PC-9 (cell line): ENCODE data around the gene R3HDM1.

ENCODE experiments used
- CTCF ChIP-seq: fragments of 200-600 bp; sonication (generic); conservative IDR thresholded peaks from 2 replicates; pipeline ENCODE4 v1.6.1; 2017; ENCODE audit warnings: mixed run types, antibody characterized with exemption, mild to moderate bottlenecking, moderate library complexity
- EZH2 ChIP-seq: fragments of 200-600 bp; sonication (generic); IDR thresholded peaks from 2 replicates; pipeline ENCODE4 v1.8.0; 2017; ENCODE audit warnings: antibody characterized with exemption, low read depth

DNA sequence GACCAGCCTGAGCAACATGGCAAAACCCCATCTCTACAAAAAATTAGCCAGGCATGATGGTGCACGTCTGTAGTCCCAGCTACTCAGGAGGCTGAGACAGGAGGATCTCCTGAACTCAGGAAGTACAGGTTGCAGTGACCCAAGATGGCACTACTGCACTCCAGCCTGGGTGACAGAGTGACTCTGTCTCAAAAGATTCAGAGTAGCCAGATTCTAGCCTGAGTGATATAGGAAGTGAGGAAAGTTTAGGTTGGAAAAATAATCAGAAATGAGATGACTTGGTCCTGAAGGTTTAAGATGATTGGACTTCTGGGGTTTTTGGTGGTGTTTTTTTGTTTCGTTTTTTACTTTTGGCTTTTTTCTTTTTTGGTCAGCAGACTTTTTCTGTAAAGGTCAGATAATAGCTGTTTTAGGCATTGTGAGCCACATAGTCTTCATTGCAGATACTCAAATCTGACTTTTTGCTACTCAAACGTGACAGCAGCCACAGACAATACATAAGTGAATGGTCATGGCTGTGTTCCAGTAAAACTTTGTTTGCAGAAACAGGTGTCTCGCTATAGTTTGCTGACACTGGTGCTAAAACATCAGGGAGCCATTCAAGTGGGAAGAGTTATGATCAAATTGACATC lies 106.3 kb downstream of the R3HDM1 start:
- TF ChIP-seq CTCF (no peak), EZH2 (no peak)
